ENCODE measurements around the gene COCH.

GRCh38 chr14:30829853-30830252 is 44.5 kb upstream of the COCH start:
- TF ChIP-seq POLR2AphosphoS5 (IDR thresholded peaks at IDR 0.05; ENCODE audit: low read depth, low read length) (no peak), POLR2A (IDR thresholded peaks at IDR 0.05; ENCODE audit: low read depth, low read length) (no peak), PAX5 (IDR thresholded peaks at IDR 0.05; ENCODE audit: insufficient read depth, low read length, severe bottlenecking) (no peak)

All from GM12891 (cell line).